ENCODE data around the gene TMEM273. TPM values are rescaled to one million over a fixed set of nuclear protein-coding genes. Genes with fewer than 3 reads are reported as not detected.

TMEM273 gene
- total RNA-seq, 1 experiment from 2014 or later, result not detected

DNA sequence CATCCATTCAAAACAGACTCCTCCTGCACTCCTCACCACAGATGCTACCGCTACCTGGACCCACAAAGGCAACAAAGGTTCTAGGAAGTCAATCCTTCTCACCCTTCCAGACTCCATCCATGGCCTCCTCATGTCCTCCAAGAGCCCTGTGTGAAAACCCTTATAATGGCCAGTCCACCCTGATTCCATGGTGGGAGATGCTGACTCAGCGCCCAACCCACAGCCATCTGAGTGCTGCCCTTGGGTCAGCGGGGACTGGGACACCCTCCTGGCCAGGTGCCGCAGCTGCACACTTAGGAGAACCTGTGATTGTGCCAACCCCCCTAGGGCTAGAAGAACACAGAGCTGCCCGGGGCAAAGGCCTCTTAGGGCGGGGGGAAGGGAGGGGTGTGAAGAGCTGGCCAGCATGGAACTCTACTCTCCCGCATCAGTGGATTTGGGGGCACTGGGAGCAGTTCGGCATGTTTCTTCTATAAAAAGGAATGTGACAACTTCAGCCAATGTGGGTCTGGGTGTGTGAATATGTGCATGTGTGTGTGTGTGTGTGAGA is 25.4 kb downstream of the TMEM273 start:
- peaks cover 38% of the 10 kb centered on the region for H3K27me3 ChIP-seq (ENCODE audit: insufficient read depth, low read length)
- no peak overlapping the region for H3K4me3 ChIP-seq (replicated peaks in 1 of 2; ENCODE audit: low read depth in 1 of 2, low read length in 2 of 2)
- no peak overlapping the region for H3K4me2 ChIP-seq (ENCODE audit: low read length)
- H3K4me1 ChIP-seq (ENCODE audit: control insufficient read depth in 1 of 2, insufficient read depth in 2 of 2, low read length in 2 of 2), result peaks cover 2 to 4% of the 10 kb centered on the region in 2 experiments; a peak in 1 of 4 replicates
- RAD21 ChIA-PET (ENCODE audit: low non-redundant PET in 1 of 2, low total read pairs in 2 of 2, uncharacterized antibody in 2 of 2, unreplicated experiment in 2 of 2), result no interaction called here
- no peaks in the 10 kb centered on the region for H3K79me2 ChIP-seq (ENCODE audit: insufficient read depth, low read length)
- BruUV-seq (replicated peaks), result no TSS peak
- H4K20me1 ChIP-seq (ENCODE audit: insufficient read depth), result no peaks in the 10 kb centered on the region; the same call in 1 of the 2 replicates
- TF ChIP-seq, protein P1, sequence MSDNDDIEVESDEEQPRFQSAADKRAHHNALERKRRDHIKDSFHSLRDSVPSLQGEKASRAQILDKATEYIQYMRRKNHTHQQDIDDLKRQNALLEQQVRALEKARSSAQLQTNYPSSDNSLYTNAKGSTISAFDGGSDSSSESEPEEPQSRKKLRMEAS (IDR thresholded peaks at IDR 0.05), result no peak
- no peak for TF ChIP-seq FOSL1 (IDR thresholded peaks at IDR 0.05; ENCODE audit: low read depth)
- TF ChIP-seq, protein P2, sequence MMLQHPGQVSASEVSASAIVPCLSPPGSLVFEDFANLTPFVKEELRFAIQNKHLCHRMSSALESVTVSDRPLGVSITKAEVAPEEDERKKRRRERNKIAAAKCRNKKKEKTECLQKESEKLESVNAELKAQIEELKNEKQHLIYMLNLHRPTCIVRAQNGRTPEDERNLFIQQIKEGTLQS (IDR thresholded peaks at IDR 0.05), result no peak
- H3K27ac ChIP-seq (ENCODE audit: low read depth, low read length), result no peak overlapping the region
- no peaks in the 10 kb centered on the region for H3K9me3 ChIP-seq (ENCODE audit: control insufficient read depth in 1 of 2, insufficient read depth in 1 of 2, low read depth in 1 of 2, low read length in 2 of 2)
- intact Hi-C loops (cut with micrococcal nuclease), result loop anchor here (5.0 kb wide), 1 partner anchor 501 kb away; no protein-coding TSS in a partner anchor
- no peak overlapping the region for H2AFZ ChIP-seq (ENCODE audit: low read depth, low read length, poor library complexity, severe bottlenecking)
- H3K36me3 ChIP-seq (ENCODE audit: control insufficient read depth in 1 of 2, insufficient read depth in 2 of 2, low read length in 2 of 2), result no peaks in the 10 kb centered on the region
- ATAC-seq (no peak), DNase-seq (ENCODE audit: low read depth, low spot score) (no peak)
- H3K9me2 ChIP-seq (ENCODE audit: insufficient read depth), result no peaks in the 10 kb centered on the region
- POLR2A ChIA-PET, result no interaction called here
- H3K9ac ChIP-seq (ENCODE audit: low read length), result no peak overlapping the region
- CTCF ChIA-PET, result interaction anchor here (1.9 kb wide), 1 partner anchor 504 kb away, joined by 11 read pairs; no protein-coding TSS in a partner anchor

DNA sequence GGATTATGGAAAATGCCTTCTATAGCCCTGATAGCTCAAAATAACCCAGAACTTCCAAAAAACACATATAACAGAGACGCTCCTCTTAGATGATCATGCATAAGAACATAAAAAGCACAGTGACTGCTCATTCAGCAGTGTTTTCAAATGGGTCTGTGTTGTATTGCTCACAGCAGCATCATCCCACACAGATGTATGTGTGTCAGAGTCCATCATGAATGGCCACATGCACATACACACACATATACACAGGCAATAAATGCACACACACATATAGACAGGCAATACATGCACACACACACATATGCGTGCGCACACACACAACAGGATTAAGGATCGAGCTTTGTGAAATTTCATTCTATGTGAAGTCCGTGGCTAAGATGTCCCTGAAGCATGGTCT is 26.1 kb downstream of the TMEM273 start:
- intact Hi-C loops (cut with micrococcal nuclease), result loop anchor here (5.0 kb wide), 1 partner anchor 500 kb away; no protein-coding TSS in a partner anchor
- CTCF ChIA-PET, result interaction anchor here (1.1 to 1.9 kb wide), 5 partner anchors 14 to 506 kb away, joined by 3 to 12 read pairs (median 9); no protein-coding TSS in a partner anchor
- Histone ChIP-seq H2AFZ (ENCODE audit: low read depth, low read length, poor library complexity, severe bottlenecking) (no peak overlapping the region), H3K4me3 (replicated peaks in 1 of 2; ENCODE audit: low read depth in 1 of 2, low read length in 2 of 2) (no peak overlapping the region), H3K4me2 (ENCODE audit: low read length) (no peak overlapping the region), H3K27ac (ENCODE audit: low read depth, low read length) (no peak overlapping the region), H3K27me3 (ENCODE audit: insufficient read depth, low read length) (peaks cover 45% of the 10 kb centered on the region), H3K4me1 (ENCODE audit: control insufficient read depth in 1 of 2, insufficient read depth in 2 of 2, low read length in 2 of 2) (peaks cover 2 to 4% of the 10 kb centered on the region in 2 experiments; a peak in 1 of 4 replicates), H3K9me2 (ENCODE audit: insufficient read depth) (no peaks in the 10 kb centered on the region), H3K79me2 (ENCODE audit: insufficient read depth, low read length) (no peaks in the 10 kb centered on the region), H3K9ac (ENCODE audit: low read length) (no peak overlapping the region), H3K36me3 (ENCODE audit: control insufficient read depth in 1 of 2, insufficient read depth in 2 of 2, low read length in 2 of 2) (no peaks in the 10 kb centered on the region), H3K9me3 (ENCODE audit: control insufficient read depth in 1 of 2, insufficient read depth in 1 of 2, low read depth in 1 of 2, low read length in 2 of 2) (no peaks in the 10 kb centered on the region), H4K20me1 (ENCODE audit: insufficient read depth) (no peaks in the 10 kb centered on the region; the same call in 1 of the 2 replicates)
- BruUV-seq (replicated peaks), result no TSS peak
- ATAC-seq, result no peak
- POLR2A ChIA-PET, result no interaction called here
- RAD21 ChIA-PET (ENCODE audit: low non-redundant PET in 1 of 2, low total read pairs in 2 of 2, uncharacterized antibody in 2 of 2, unreplicated experiment in 2 of 2), result no interaction called here
- no peak for DNase-seq (ENCODE audit: low read depth, low spot score)
- TF ChIP-seq YY1 (IDR thresholded peaks at IDR 0.05; ENCODE audit: extremely low read depth, insufficient replicate concordance, low read depth, low read length), result no peak
- no peak for TF ChIP-seq EZH2 (IDR thresholded peaks at IDR 0.05)
- TF ChIP-seq, protein P2 (IDR thresholded peaks at IDR 0.05), result no peak
- TF ChIP-seq, protein P3, sequence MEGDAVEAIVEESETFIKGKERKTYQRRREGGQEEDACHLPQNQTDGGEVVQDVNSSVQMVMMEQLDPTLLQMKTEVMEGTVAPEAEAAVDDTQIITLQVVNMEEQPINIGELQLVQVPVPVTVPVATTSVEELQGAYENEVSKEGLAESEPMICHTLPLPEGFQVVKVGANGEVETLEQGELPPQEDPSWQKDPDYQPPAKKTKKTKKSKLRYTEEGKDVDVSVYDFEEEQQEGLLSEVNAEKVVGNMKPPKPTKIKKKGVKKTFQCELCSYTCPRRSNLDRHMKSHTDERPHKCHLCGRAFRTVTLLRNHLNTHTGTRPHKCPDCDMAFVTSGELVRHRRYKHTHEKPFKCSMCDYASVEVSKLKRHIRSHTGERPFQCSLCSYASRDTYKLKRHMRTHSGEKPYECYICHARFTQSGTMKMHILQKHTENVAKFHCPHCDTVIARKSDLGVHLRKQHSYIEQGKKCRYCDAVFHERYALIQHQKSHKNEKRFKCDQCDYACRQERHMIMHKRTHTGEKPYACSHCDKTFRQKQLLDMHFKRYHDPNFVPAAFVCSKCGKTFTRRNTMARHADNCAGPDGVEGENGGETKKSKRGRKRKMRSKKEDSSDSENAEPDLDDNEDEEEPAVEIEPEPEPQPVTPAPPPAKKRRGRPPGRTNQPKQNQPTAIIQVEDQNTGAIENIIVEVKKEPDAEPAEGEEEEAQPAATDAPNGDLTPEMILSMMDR (IDR thresholded peaks at IDR 0.05 in 2 of 3, conservative IDR thresholded peaks at IDR 0.05 in 1 of 3; ENCODE audit: borderline replicate concordance in 1 of 3, insufficient read depth in 1 of 3, low read depth in 2 of 3, low read length in 2 of 3), result no peak
- no peak for TF ChIP-seq POLR2AphosphoS5 (IDR thresholded peaks at IDR 0.05; ENCODE audit: low read depth, low read length)
- TF ChIP-seq POLR2A (IDR thresholded peaks at IDR 0.05; ENCODE audit: borderline replicate concordance, extremely low read depth, insufficient read depth, insufficient read length), result no peak
- no peak for TF ChIP-seq ZNF274 (IDR thresholded peaks at IDR 0.05; ENCODE audit: low read depth, low read length)
- TF ChIP-seq, protein P4, sequence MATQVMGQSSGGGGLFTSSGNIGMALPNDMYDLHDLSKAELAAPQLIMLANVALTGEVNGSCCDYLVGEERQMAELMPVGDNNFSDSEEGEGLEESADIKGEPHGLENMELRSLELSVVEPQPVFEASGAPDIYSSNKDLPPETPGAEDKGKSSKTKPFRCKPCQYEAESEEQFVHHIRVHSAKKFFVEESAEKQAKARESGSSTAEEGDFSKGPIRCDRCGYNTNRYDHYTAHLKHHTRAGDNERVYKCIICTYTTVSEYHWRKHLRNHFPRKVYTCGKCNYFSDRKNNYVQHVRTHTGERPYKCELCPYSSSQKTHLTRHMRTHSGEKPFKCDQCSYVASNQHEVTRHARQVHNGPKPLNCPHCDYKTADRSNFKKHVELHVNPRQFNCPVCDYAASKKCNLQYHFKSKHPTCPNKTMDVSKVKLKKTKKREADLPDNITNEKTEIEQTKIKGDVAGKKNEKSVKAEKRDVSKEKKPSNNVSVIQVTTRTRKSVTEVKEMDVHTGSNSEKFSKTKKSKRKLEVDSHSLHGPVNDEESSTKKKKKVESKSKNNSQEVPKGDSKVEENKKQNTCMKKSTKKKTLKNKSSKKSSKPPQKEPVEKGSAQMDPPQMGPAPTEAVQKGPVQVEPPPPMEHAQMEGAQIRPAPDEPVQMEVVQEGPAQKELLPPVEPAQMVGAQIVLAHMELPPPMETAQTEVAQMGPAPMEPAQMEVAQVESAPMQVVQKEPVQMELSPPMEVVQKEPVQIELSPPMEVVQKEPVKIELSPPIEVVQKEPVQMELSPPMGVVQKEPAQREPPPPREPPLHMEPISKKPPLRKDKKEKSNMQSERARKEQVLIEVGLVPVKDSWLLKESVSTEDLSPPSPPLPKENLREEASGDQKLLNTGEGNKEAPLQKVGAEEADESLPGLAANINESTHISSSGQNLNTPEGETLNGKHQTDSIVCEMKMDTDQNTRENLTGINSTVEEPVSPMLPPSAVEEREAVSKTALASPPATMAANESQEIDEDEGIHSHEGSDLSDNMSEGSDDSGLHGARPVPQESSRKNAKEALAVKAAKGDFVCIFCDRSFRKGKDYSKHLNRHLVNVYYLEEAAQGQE (IDR thresholded peaks at IDR 0.05; ENCODE audit: low read depth), result no peak
- no peak for TF ChIP-seq ELF1 (IDR thresholded peaks at IDR 0.05; ENCODE audit: borderline replicate concordance, low read depth)
- TF ChIP-seq CEBPB (IDR thresholded peaks at IDR 0.05; ENCODE audit: low read depth), result no peak
- no peak for TF ChIP-seq JUND (IDR thresholded peaks at IDR 0.05)
